ENCODE measurements around the gene LCE7A.

Gene LCE7A

GRCh38 chr1:152861374-152861773 lies 1.6 kb downstream of the LCE7A start:
- Histone ChIP-seq H3K36me3 (ENCODE audit: insufficient read depth, low read length) (no peaks in the 10 kb centered on the region), H3K27ac (ENCODE audit: low read depth, low read length, poor library complexity, severe bottlenecking) (no peak overlapping the region), H4K20me1 (ENCODE audit: insufficient read depth, low read length) (no peaks in the 10 kb centered on the region), H3F3A (ENCODE audit: insufficient read depth, low read length) (no peaks in the 10 kb centered on the region), H3K4me2 (ENCODE audit: low read length) (no peak overlapping the region), H3K9me2 (ENCODE audit: low read depth, low read length) (no peaks in the 10 kb centered on the region), H3K9ac (ENCODE audit: low read length) (no peak overlapping the region), H3K4me1 (ENCODE audit: insufficient read depth, low read length, severe bottlenecking) (no peaks in the 10 kb centered on the region), H3K4me3 (ENCODE audit: low read depth, low read length, poor library complexity, severe bottlenecking) (no peak overlapping the region), H3K9me3 (ENCODE audit: low read length) (no peaks in the 10 kb centered on the region), H3K27me3 (ENCODE audit: insufficient read depth, low read length) (no peaks in the 10 kb centered on the region), H2AFZ (ENCODE audit: low read length) (no peak overlapping the region), H3K79me2 (ENCODE audit: insufficient read depth, low read length) (no peaks in the 10 kb centered on the region)
- TF ChIP-seq EZH2 (IDR thresholded peaks at IDR 0.05; ENCODE audit: borderline replicate concordance, low read length), result no peak
- TF ChIP-seq CTCF (IDR thresholded peaks at IDR 0.05; ENCODE audit: low read length), result no peak

DNA sequence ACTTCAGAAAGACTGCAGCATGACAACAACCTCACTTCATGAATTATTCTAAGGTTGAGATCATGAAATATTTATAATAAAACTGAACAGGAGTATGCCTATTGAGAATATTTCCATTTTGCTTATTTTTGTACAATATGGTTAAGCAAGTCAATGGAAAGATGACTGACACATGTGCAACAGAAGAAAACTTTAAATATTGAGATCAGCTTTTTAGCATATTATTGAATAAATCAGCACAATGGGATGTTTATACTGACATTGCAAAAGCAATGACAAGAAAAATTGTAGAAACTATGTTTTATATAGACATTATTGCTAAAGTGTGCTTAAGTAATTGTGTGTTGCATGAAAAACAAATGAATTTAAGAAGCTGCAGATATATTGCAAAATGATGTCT lies 4.6 kb downstream of the LCE7A start:
- H3K27me3 ChIP-seq (ENCODE audit: insufficient read depth, low read length), result no peaks in the 10 kb centered on the region
- H3K9ac ChIP-seq (ENCODE audit: low read length), result no peak overlapping the region
- H3K36me3 ChIP-seq (ENCODE audit: insufficient read depth, low read length), result no peaks in the 10 kb centered on the region
- no peak overlapping the region for H3K4me2 ChIP-seq (ENCODE audit: low read length)
- no peak overlapping the region for H3K4me3 ChIP-seq (ENCODE audit: low read depth, low read length, poor library complexity, severe bottlenecking)
- H3F3A ChIP-seq (ENCODE audit: insufficient read depth, low read length), result no peaks in the 10 kb centered on the region
- no peaks in the 10 kb centered on the region for H3K4me1 ChIP-seq (ENCODE audit: insufficient read depth, low read length, severe bottlenecking)
- H3K79me2 ChIP-seq (ENCODE audit: insufficient read depth, low read length), result no peaks in the 10 kb centered on the region
- H2AFZ ChIP-seq (ENCODE audit: low read length), result no peak overlapping the region
- H3K9me2 ChIP-seq (ENCODE audit: low read depth, low read length), result no peaks in the 10 kb centered on the region
- TF ChIP-seq CTCF (IDR thresholded peaks at IDR 0.05; ENCODE audit: low read length) (no peak), EZH2 (IDR thresholded peaks at IDR 0.05; ENCODE audit: borderline replicate concordance, low read length) (no peak)
- H3K27ac ChIP-seq (ENCODE audit: low read depth, low read length, poor library complexity, severe bottlenecking), result no peak overlapping the region
- H4K20me1 ChIP-seq (ENCODE audit: insufficient read depth, low read length), result no peaks in the 10 kb centered on the region
- no peaks in the 10 kb centered on the region for H3K9me3 ChIP-seq (ENCODE audit: low read length)

DNA sequence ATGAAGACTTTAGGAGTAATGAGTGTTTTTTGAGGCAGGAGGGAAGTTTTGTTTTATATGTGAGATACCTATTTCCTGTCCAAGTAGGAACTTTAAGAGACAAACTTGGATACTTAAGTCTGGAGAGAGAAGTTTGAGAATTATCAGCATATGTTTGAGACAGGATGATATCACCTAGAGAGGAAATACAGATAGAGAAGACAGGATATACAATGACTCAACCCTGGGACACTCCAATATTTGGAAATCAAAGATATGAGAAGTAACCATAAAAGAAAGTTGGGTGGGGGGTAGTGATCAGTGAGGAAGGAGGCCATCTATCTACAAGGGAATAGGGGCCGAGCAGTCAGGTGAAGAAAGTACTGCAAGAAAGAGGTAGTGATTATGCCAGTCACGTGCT lies 6.5 kb downstream of the LCE7A start:
- Histone ChIP-seq H3K4me1 (ENCODE audit: insufficient read depth, low read length, severe bottlenecking) (no peaks in the 10 kb centered on the region), H3K79me2 (ENCODE audit: insufficient read depth, low read length) (no peaks in the 10 kb centered on the region)

More for the DNA sequence above, 6.5 kb downstream of the LCE7A start:
- no peak overlapping the region for H3K4me3 ChIP-seq (ENCODE audit: low read depth, low read length, poor library complexity, severe bottlenecking)
- TF ChIP-seq CTCF (IDR thresholded peaks at IDR 0.05; ENCODE audit: low read length), result no peak
- no peak for TF ChIP-seq EZH2 (IDR thresholded peaks at IDR 0.05; ENCODE audit: borderline replicate concordance, low read length)
- no peaks in the 10 kb centered on the region for H3K9me2 ChIP-seq (ENCODE audit: low read depth, low read length)
- H4K20me1 ChIP-seq (ENCODE audit: insufficient read depth, low read length), result no peaks in the 10 kb centered on the region
- H3K9me3 ChIP-seq (ENCODE audit: low read length), result no peaks in the 10 kb centered on the region
- no peak overlapping the region for H3K4me2 ChIP-seq (ENCODE audit: low read length)
- no peak overlapping the region for H2AFZ ChIP-seq (ENCODE audit: low read length)
- no peak overlapping the region for H3K27ac ChIP-seq (ENCODE audit: low read depth, low read length, poor library complexity, severe bottlenecking)
- H3K9ac ChIP-seq (ENCODE audit: low read length), result no peak overlapping the region
- no peaks in the 10 kb centered on the region for H3K27me3 ChIP-seq (ENCODE audit: insufficient read depth, low read length)
- H3K36me3 ChIP-seq (ENCODE audit: insufficient read depth, low read length), result no peaks in the 10 kb centered on the region
- H3F3A ChIP-seq (ENCODE audit: insufficient read depth, low read length), result no peaks in the 10 kb centered on the region

Data from OCI-LY1 (cell line).